ENCODE measurements around the gene AGBL5.
"Not testable (repeated sequence)": the region's sequence is repeated elsewhere in the genome, so short reads cannot be mapped to it uniquely, and the experiment has no call there.

AGBL5 gene

DNA sequence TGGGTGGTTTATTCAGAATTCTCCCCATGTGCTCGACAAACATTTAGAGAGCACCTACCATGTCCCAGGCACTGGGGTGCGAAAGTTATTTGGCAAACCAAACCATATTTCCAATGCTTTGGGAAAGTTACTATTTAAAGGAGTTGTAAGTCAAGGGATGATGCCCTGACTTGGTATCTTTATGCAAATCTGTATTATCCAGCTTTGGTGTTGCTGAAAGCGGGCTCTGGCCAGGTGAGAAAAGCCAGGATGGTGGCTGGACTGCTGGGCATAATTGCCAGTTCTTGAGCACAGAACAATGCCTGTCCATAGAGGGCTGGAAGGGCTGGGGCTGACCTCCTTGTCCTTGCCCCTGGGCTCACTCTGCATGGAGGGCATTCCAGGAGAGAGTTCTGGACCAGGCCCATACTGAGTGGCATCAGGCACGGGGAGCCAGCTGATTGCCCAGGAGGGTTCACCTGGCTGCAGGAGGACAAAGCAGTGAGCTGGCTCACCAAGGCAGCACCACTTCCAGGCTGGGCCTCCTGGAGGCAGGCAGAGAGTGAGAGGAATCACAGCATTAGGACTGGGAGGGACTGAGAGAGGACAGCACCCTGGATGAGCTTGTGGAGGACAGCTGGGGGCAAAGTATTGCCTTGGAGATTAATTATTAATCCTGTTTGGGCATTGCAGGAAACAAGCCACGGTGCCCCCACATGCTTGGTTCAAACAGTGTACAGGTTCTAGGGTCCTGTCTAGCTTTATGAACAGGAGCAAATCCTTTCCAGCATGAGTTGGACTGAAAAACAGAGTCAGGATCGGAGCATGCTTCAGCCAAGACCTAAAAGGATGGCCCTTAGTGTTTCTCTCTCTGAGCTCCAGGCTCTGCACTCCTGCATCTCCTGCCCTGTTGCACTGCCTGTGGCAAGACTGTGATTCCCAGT lies 42.2 kb downstream of the AGBL5 start:
- DNase-seq: no peak

DNA sequence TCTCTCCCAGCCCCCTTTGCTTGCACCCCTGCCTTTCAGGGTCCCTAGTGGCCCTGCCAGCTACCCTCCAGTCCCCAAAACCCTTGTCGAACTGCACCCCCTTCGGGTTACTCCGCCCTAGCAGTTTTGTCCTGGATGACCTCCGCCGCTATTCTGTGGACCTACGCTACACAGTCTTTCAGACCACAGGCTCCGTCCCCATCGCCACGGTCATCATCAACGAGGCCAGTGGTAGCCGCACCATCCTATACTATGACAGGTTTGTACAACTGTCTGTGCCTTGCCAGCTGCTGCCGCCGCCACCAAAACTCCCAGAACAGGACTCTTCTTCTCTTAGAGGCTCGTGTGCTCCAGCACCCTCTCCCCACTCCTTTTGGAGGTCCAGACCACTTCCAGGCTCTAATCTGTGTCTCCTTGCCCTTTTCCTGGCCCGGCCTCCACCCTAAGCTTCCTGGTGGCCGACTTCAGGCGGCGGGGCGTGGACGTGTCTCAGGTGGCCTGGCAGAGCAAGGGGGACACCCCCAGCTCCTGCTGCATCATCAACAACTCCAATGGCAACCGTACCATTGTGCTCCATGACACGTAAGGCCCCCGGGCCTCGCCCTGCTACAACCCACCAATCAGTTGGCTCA lies 43.0 kb downstream of the AGBL5 start:
- DNase-seq: no peak

DNA sequence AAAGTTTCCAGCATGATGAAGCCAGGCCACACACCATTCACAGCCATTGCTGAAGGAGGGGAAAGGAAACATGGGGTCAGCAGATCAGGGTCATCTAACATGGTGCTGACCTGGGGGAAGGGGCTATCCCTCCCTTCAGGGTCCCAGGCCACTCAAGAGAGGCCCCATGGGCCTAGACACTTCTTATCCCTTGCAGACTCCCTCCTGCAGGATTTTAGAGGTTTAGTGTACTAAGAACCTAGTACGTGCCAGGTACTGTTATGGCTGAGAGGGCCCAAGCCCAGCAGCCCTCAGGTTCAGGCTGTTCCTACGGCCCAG lies 43.9 kb downstream of the AGBL5 start:
- no peak for DNase-seq

DNA sequence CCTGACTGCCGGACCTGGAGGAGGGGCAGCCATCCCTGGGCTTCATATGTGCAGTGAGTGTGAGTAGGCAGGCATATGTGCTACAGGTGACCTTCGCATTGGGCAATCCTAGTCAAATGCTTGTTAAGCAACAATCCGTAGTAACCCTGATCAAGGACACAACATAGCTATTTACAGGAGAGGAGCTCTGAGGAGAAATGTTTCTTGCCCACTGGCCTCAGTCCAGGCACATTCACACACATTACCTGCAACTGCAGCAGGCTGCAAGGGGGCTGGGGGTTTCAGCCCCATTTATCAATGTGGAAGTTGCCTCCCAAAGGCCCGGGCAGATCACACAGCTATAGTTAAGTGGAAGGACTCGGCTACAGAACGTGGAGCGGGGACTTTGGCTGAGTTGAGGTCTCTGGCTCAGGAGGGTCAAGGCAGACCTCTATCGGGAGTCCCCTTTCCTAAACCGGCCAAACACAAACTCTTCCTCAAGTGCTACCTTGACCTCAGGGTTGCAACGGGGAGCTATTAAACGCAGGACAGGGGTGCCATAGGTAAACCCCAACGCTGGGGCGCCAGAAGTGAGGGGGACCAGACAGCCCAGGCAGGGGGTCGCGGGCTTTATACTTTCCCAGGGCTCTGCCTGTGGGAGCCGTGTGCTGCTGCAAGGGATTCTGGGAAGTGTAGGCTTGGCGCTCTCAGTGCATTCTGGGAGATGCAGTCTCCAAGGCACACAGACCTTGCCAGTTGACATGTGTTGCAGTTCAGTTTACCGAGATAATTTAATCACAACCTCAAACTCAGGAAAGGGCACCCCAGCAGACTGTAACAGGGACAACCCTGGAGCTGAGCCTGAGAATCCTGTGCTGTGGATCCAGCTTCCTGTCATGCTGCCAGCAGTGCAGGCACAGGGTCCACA lies 44.5 kb downstream of the AGBL5 start:
- DNase-seq: peak; percentile 12 to 34

DNA sequence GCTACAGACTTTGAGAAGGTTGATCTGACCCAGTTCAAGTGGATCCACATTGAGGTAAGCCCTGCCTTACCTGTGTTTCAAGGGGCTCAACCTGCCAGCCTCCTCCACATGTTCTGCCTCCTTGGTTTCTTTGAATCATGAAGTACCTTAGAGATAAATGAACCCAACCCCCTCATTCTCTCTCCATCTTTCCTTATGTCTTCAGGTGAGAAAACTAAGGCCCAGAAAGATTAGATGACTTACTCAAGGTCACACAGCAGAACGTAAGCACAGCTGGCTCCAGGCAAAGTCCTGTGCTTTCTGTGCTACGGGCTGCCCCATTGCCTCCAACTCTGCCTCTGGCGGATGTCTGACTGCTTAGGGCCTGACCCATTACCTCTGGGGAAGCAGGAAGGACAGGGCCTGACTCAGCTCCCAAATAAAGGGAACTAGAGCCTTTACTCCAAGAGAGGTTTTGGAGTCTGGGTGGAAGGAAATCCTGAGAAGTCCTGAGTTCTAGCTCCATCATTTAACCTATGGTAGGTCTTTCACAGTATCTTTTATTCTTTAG lies 45.4 kb downstream of the AGBL5 start:
- no peak for DNase-seq

DNA sequence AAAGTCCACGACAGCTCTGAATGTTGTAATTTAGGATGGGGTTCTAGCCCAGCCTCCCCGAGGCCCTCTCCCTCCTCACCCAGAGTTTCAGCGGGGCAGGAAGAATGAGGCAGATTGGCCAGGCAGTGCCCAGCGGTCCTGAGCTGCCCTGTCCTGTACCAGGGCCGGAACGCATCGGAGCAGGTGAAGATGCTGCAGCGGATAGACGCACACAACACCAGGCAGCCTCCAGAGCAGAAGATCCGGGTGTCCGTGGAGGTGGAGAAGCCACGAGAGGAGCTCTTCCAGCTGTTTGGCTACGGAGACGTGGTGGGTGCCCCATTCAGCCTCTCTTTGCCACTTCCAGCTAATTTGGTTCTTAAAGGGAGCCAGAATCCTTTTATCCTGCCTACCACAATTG lies 45.9 kb downstream of the AGBL5 start:
- no peak for DNase-seq

DNA sequence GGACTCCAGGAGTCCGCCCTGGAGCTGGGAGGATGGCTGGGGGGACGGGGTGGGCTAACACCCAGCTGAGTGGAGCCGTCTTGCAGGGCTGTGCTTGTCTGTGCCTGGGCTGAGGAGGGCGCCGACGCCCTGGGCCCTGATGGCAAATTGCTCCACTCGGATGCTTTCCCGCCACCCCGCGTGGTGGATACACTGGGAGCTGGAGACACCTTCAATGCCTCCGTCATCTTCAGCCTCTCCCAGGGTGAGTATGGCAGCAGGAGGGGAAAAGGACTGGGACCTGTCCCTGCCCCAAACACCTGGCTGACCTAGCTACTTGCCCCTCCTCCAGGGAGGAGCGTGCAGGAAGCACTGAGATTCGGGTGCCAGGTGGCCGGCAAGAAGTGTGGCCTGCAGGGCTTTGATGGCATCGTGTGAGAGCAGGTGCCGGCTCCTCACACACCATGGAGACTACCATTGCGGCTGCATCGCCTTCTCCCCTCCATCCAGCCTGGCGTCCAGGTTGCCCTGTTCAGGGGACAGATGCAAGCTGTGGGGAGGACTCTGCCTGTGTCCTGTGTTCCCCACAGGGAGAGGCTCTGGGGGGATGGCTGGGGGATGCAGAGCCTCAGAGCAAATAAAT lies 48.0 kb downstream of the AGBL5 start:
- DNase-seq: no peak

DNA sequence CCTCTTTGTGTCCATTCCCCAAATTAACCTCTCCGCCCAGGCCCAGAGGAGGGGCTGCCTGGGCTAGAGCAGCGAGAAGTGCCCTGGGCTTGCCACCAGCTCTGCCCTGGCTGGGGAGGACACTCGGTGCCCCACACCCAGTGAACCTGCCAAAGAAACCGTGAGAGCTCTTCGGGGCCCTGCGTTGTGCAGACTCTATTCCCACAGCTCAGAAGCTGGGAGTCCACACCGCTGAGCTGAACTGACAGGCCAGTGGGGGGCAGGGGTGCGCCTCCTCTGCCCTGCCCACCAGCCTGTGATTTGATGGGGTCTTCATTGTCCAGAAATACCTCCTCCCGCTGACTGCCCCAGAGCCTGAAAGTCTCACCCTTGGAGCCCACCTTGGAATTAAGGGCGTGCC lies 48.6 kb downstream of the AGBL5 start:
- DNase-seq: no peak

DNA sequence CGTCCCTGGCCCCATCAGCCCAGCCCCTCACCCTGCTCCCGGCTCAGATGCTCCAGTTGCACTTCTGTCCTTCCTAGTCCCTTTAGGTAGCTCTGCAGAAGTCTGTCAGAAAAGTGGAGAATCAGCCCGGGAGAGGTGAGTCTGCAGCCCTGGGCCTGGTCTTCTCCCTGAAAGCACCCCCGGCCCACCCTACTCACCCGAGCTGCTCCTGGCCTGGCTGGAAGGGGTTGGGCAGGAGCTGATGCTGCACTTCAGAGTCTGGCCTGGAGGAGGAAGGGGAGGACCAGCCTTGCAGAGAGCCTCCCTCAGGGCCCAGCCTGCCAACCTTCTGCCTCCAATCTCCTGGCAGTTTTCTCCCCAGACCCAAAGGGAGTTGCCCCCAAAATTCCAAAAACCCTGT lies 50.9 kb downstream of the AGBL5 start:
- no peak for DNase-seq

DNA sequence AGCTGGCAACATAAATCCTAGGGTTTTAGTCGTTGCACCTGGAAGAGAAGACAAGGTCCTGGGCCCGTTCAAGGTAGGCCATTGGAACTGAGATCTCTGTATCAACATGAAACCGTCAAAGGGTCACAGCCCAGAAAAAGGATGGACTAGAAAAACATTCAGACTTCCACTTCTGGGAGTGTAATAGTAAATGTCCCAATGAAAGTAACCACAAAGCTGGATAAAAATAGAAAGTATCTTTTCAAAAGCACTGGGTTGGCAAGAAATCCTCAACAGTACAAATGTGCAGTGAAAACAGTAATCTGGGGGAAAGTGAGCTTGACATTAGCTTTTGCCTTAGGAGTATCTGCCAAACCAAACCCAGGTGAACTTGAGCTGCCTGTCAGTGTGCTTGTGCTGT lies 54.5 kb downstream of the AGBL5 start:
- no peak for DNase-seq

DNA sequence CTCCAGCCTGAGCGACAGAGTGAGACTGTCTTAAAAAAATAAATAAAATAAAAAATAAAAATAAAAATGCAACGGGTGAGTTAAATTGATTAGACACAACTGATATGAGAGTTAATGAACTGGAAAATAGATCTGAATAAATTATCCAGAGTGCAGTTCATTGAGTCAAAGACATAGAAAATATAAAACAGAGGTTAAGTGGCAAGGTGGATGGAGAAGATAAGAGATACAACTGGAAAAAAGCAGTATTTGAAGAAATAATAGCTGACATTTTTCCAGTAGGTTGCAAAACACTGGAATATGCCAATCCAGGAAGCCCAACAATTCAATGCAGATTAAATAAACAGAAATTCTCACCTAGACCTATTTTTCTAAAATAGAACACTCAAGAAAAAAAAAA lies 56.8 kb downstream of the AGBL5 start:
- DNase-seq: no peak

DNA sequence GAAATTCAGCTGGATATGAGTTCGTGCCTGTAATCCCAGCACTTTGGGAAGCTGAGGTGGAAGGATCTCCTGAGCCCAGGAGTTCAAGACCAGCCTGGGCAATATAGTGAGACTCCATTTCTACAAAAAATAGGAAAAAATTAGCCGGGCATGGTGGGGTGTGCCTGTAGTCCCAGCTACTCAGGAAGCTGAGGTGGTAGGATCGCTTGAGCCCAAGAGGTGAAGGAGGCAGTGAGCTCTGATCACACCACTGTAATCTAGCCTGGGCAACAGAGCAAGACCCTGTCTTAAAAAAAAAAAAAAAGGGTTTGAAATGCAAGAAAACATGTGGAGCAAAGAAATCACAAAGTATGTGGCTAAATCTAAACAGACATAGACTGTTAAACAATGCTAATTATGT lies 57.6 kb downstream of the AGBL5 start:
- DNase-seq: no peak

DNA sequence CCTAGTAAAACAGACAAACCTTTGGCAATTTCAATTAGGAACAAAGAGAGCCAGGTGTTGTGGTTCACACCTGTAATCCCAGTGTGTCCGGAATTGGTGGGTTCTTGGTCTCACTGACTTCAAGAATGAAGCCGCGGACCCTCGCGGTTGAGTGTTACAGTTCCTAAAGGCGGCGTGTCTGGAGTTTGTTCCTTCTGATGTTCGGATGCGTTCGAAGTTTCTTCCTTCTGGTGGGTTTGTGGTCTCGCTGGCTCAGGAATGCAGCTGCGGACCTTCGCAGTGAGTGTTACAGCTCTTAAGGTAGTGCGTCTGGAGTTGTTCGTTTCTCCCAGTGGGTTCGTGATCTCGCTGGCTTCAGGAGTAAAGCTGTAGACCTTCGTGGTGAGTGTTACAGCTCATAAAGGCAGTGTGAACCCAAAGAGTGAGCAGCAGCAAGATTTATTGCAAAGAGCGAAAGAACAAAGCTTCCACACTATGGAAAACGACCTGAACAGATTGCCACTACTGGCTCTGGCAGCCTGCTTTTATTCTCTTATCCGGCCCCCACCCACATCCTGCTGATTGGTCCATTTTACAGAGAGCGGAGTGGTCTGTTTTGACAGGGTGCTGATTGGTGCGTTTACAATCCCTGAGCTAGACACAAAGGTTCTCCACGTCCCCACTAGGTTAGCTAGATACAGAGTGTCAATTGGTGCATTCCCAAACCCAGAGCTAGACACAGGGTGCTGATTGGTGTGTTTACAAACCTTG lies 59.3 kb downstream of the AGBL5 start:
- DNase-seq: not testable (repeated sequence)

DNA sequence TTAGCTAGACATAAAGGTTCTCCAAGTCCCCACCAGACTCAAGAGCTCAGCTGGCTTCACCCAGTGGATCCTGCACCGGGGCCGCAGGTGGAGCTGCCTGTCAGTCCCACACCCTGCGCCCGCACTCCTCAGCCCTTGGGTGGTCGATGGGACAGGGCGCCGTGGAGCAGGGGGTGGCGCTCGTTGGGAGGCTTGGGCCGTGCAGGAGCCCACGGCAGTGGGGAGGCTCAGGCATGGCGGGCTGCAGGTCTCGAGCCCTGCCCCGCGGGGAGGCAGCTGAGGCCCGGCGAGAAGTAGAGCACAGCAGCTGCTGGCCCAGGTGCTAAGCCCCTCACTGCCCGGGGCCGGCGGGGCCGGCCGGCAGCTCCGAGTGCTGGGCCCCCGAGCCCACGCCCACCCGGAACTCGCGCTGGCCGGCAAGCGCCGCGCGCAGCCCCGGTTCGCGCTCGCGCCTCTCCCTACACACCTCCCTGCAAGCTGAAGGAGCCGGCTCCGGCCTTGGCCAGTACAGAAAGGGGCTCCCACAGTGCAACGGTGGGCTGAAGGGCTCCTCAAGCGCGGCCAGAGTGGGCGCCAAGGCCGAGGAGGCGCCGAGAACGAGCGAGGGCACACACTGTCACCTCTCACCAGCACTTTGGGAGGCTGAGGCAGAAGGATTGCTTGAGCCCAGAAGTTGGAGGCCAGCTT lies 60.1 kb downstream of the AGBL5 start:
- not testable (repeated sequence) for DNase-seq

DNA sequence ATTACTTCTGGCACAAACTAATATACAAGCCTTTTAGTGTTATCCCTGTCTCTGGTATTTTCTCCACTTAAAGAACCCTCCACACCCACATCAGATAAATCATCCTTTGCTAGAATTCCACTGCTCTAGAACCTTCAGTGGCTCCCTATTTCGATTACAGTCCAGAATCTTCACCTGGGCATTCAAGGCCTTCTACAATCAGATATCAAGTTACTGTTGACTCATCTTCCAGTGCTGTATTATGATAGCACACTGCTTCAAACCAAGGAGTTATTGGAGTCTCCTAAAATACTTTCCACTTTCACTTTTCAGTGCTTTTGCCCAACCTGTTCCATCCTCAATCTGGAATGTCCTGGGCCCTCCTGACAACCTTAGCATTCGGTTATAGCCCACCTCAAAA lies 64.1 kb downstream of the AGBL5 start:
- DNase-seq: no peak

DNA sequence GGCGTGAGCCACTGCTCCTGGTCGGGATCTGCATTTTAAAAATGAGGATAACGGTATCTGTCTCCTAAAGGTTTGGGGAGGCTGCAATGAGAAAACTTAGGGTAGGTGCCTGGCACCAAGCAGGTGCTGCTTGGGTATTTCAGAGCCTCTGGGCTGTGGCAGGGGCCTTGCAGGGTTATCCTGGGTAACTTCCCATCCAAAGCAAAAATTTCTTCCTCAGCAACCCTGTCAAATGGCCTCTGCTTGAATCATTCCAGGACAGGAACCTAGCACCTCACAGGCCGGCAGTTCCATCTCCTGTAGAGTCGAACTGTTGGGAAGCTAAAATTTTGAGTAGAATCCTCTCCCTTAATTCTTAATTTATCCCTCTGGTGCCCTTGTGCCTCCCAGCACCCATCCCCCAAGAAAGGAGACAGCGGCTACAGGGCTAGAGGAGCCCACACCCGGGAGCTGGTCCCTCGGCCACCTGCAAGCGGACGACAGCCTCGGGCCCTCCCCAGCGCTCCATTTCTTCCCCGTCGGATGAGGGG lies 66.6 kb downstream of the AGBL5 start:
- DNase-seq: no peak

DNA sequence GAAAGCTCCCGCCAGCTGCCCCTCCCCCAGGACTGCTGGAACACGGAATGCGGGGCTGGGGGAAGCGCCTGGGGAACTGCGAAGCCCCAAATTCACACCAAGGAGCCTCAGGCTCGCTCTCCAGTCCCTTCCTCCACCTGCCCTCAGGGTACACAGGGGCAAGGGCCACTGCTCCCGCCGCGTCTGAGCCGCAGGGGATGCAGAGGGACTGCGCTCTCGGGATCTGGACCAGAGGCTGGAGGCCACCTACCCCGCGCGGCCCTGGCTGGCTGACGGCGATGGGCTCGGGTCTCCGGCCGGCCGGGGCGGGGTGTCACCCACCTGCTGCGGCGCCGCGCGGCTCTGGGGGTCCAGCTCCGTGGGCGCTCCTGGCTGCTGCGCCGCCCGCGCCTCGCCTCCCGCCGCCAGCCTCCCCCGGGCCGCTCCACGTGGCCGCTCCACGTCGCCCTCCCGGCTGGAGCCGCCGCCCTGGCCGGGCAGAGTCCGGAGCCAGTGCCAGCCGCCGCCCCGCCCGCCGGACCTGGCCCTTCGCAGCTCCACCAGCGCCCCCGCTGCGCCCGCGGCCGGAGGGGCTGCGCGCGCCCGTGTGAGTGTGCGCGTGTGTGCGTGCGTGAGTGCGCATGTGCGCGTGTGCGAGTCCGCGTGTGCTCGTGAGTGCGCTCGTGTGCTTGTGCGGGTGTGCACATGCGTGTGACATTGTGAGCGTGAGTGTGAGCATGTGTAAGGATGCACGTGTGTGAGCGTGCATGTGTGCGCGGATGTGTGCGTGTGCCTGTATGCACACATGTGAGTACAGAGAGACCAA lies 67.3 kb downstream of the AGBL5 start, which contains the start of gene CGREF1:
Gene CGREF1, minus strand, starts transcription at position 604 of the 805 bp plus-strand sequence. CDS start 14,762 bp downstream, outside the sequence.
- DNase-seq: no peak

DNA sequence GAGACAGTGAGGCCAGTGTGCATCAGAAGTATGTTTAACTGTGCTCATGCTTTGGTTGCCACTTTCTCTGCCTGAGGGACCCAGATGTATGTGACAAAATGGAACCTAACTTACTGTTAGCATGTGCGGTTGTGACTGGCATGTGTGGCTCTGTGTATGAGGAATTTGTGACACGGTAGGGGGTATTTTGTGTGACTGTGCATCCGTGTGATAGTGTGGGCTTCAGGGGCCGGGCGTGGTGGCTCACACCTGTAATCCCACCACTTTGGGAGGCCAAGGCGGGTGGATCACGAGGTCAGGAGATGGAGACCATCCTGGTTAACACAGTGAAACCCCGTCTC lies 67.8 kb downstream of the AGBL5 start:
- not testable (repeated sequence) for DNase-seq
